ENCODE results near the gene HTRA1.

GRCh38 chr10:122546242-122546641 lies 84.9 kb downstream of the HTRA1 start:
- TF ChIP-seq CTCF (IDR thresholded peaks at IDR 0.05) (no peak), POLR2A (IDR thresholded peaks at IDR 0.05) (no peak)
